Tibial nerve (tissue), 4 donors: ENCODE results near the gene FBP1. TPM values are rescaled to one million over a fixed set of nuclear protein-coding genes. Genes with fewer than 3 reads are reported as not detected.

ENCODE experiments used
- DNase-seq, 2 donors: peaks; one replicate each; pipeline ENCODE4 v3.0.0-alpha.2; 2019; ENCODE audit warnings: low spot score in 2 of 2
- H3K27ac ChIP-seq, 4 donors: fragments of 200-600 bp; sonication (generic) in 3 of 4; one replicate each; pipeline ENCODE4 v1.5.1; 2017 to 2019; ENCODE audit warnings: mild to moderate bottlenecking in 1 of 4
- H3K27me3 ChIP-seq, 2 donors: fragments of 200-600 bp; sonication (generic) in 1 of 2; one replicate each; pipeline versions ENCODE4 v1.5.1 to v1.6.0; 2017 to 2019
- H3K36me3 ChIP-seq, 3 donors: fragments of 200-600 bp; sonication (generic); one replicate each; pipeline ENCODE4 v1.5.1; 2018 to 2019
- H3K4me1 ChIP-seq, 4 donors: fragments of 200-600 bp; sonication (generic) in 3 of 4; one replicate each; pipeline ENCODE4 v1.5.1; 2017 to 2019
- H3K4me3 ChIP-seq, 4 donors: fragments of 200-600 bp; sonication (generic) in 3 of 4; one replicate each; pipeline ENCODE4 v1.5.1; 2017 to 2019; ENCODE audit warnings: mild to moderate bottlenecking in 1 of 4, moderate library complexity in 1 of 4
- H3K9me3 ChIP-seq, 4 donors: fragments of 200-600 bp; sonication (generic) in 3 of 4; one replicate each; pipeline ENCODE4 v1.5.1; 2017 to 2019
- CTCF ChIP-seq, 5 experiments: fragments of 200-600 bp in 3 of 5; fragments of 450-650 bp in 2 of 5; sonication (generic) in 3 of 5; IDR thresholded peaks; one replicate each; pipeline ENCODE4 v1.5.1; 2016 to 2019; ENCODE audit warnings: antibody characterized with exemption in 5 of 5, mild to moderate bottlenecking in 3 of 5, moderate library complexity in 2 of 5
- EP300 ChIP-seq, 2 donors: sonication (generic); formaldehyde crosslinking; IDR thresholded peaks; one replicate each; pipeline ENCODE4 v1.6.1; 2017; ENCODE audit warnings: antibody characterized with exemption in 2 of 2, mild to moderate bottlenecking in 1 of 2
- POLR2A ChIP-seq, 2 donors: fragments of 450-650 bp; IDR thresholded peaks; one replicate each; pipeline ENCODE4 v1.6.1; 2017; ENCODE audit warnings: antibody characterized with exemption in 2 of 2, mild to moderate bottlenecking in 2 of 2, moderate library complexity in 2 of 2
- WGBS, 2 donors: methylation state at CpG; one replicate each; pipeline ENCODE4 v1.1.5; 2018; 5-methylcytosine and 5-hydroxymethylcytosine counted together
- total RNA-seq, 4 donors: library from RNA; depleted of rRNA; stranded (reverse); fragments of >200 nt; gene quantifications; one replicate each; pipeline ENCODE4 v1.1.0, GENCODE V29; 2016

FBP1 gene
- total RNA-seq, 4 donors from 2014 or later: 4.8 to 8.6 (median 5.8) TPM

DNA sequence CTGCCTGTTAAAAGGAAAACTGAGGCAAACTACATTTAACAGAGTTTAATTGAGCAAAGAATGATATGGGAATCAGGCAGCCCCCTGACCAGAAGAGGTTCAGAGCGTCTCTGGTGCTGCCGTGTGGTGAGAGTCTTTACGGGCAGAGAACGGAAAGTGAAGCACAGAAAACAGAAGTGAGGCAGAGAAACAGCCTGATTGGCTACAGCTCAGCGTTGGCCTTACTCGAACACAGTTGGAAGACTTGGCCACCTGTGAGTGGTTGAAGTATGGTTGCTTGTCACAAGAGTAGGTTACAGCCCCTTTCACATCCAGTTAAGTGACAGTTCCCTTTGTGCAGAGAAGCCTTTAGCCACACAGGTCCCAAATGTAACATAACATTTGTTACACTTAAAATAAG lies 16.9 kb upstream of the FBP1 start:
- H3K9me3 ChIP-seq: no peaks in the 10 kb centered on the region
- H3K36me3 ChIP-seq: no peaks in the 10 kb centered on the region
- H3K4me3 ChIP-seq: peak overlapping the region in 2 of 4 donors; percentile 21 to 41
- peak overlapping the region in 1 of 4 donors; percentile 43 for H3K27ac ChIP-seq
- WGBS, 2 donors: 19 to 26% methylated on average over 6 of the region's 6 CpGs
- no peaks in the 10 kb centered on the region for H3K27me3 ChIP-seq
- DNase-seq: no peak
- peaks cover 0 to 10% (median 0%) of the 10 kb centered on the region in 4 donors for H3K4me1 ChIP-seq
- no peak for TF ChIP-seq POLR2A (IDR thresholded peaks at IDR 0.05)
- no peak for TF ChIP-seq EP300 (IDR thresholded peaks at IDR 0.05)

DNA sequence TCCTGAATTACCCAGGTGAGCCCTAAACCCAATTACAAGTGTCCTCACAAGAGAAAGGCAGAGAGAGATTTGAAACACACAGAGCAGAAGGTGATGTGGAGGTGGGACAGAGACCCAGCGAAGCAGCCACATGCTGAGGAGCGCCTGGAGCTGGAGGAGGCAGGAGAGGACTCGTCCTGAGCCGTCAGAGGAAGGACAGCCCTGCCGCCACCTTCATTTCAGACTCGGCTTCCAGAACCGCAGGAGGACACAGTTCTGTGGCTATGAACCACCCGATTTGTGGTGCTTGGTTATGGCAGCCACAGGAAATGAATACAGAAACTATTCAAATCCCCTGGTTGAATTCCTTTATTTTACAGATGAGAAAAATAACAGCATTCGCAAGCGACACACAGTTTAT lies 16.4 kb upstream of the FBP1 start:
- H3K27me3 ChIP-seq: no peaks in the 10 kb centered on the region
- peaks cover 0 to 10% (median 0%) of the 10 kb centered on the region in 4 donors for H3K4me1 ChIP-seq
- peak overlapping the region in 1 of 4 donors; percentile 43 for H3K27ac ChIP-seq
- DNase-seq: no peak
- TF ChIP-seq EP300 (IDR thresholded peaks at IDR 0.05) (no peak), POLR2A (IDR thresholded peaks at IDR 0.05) (no peak)
- peak overlapping the region in 2 of 4 donors; percentile 21 to 41 for H3K4me3 ChIP-seq
- WGBS, 2 donors: 65 to 73% methylated on average over 10 of the region's 10 CpGs
- H3K36me3 ChIP-seq: no peaks in the 10 kb centered on the region
- no peaks in the 10 kb centered on the region for H3K9me3 ChIP-seq

GRCh38 chr9:94654165-94654894 lies 15.0 kb upstream of the FBP1 start:
- no peaks in the 10 kb centered on the region for H3K36me3 ChIP-seq
- no peaks in the 10 kb centered on the region for H3K9me3 ChIP-seq
- WGBS, 2 donors: 71 to 81% methylated on average over 10 of the region's 10 CpGs
- no peak for DNase-seq
- peaks cover 0 to 14% (median 1%) of the 10 kb centered on the region in 4 donors for H3K4me1 ChIP-seq
- no peaks in the 10 kb centered on the region for H3K27me3 ChIP-seq
- H3K4me3 ChIP-seq: no peak overlapping the region
- TF ChIP-seq CTCF (IDR thresholded peaks at IDR 0.05) (no peak), EP300 (IDR thresholded peaks at IDR 0.05) (peak in 1 of 2 donors; percentile 44), POLR2A (IDR thresholded peaks at IDR 0.05) (no peak)
- no peak overlapping the region for H3K27ac ChIP-seq

GRCh38 chr9:94650949-94651348 lies 11.6 kb upstream of the FBP1 start:
- H3K9me3 ChIP-seq: no peaks in the 10 kb centered on the region
- no peaks in the 10 kb centered on the region for H3K27me3 ChIP-seq
- no peak for DNase-seq
- no peak for TF ChIP-seq POLR2A (IDR thresholded peaks at IDR 0.05)
- no peak for TF ChIP-seq EP300 (IDR thresholded peaks at IDR 0.05)
- TF ChIP-seq CTCF (IDR thresholded peaks at IDR 0.05): no peak
- H3K4me1 ChIP-seq: peaks cover 0 to 19% (median 1%) of the 10 kb centered on the region in 4 donors
- H3K27ac ChIP-seq: no peak overlapping the region
- no peaks in the 10 kb centered on the region for H3K36me3 ChIP-seq
- H3K4me3 ChIP-seq: no peak overlapping the region
- WGBS, 2 donors: 96 to 98% methylated on average over 4 of the region's 4 CpGs

DNA sequence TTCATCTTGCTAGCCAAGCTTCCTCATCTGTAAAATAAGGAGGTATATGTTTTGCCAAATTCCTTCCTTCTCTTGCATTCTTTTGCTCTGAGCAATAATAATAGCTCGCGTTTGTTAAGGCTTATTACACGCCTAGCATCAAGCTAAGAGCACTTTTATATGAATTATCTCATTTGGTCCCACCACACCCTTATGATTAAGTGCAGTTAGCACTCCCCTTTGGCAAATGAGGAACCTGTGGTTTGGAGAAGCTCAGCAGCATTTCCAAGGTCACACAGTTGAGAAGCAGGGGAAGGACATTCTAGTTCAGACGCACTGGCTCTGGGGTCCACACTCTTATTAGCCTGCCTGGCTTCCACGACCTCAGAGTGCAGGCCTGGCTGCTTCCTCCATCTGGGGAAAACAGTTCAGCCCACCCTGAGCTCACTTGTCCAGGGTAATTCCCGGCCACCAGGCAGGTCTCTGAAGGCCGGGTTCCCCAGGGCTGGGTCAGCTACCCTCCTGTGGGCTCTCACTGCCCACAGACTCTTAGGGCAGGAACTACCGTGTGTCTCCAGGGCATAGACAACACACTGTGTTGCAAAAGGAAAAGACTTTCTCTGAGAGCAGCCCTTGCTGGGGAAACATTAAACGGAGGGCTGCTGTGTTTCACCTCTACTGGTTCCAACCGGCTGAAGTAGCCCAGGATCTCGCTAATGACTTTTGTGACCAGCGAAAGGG lies 9.9 kb upstream of the FBP1 start:
- Histone ChIP-seq H3K27ac (peak overlapping the region in 2 of 4 donors; percentile 21 to 26), H3K27me3 (no peaks in the 10 kb centered on the region)
- 44 to 59% methylated on average over 12 of the region's 12 CpGs for WGBS, 2 donors

DNA sequence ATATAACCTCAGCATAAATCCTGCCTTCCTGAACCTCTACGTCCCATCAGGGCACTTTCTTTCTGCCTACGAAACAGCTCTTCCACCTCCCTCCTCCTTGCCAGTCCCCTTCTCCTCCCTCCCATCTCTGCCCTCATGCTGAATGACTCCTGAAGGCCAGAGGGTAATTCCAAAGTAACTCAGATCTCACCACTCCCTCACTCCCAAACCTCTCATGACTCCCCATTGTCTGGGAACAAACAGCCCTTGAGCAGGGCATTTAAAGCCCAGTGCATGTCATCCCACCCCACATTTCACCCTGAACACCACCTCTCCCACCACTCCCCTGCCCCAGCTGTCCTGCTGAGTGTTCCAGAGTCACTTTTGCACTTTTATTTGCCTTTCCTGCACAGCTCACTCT lies 8.9 kb upstream of the FBP1 start:
- Histone ChIP-seq H3K4me1 (peaks cover 0 to 23% (median 1%) of the 10 kb centered on the region in 4 donors), H3K27ac (no peak overlapping the region), H3K27me3 (no peaks in the 10 kb centered on the region), H3K9me3 (no peaks in the 10 kb centered on the region), H3K4me3 (no peak overlapping the region), H3K36me3 (no peaks in the 10 kb centered on the region)
- WGBS, 2 donors: 92% methylated on average over 2 of the region's 2 CpGs
- TF ChIP-seq EP300 (IDR thresholded peaks at IDR 0.05): no peak
- no peak for TF ChIP-seq CTCF (IDR thresholded peaks at IDR 0.05)
- no peak for TF ChIP-seq POLR2A (IDR thresholded peaks at IDR 0.05)
- DNase-seq: no peak

More for the DNA sequence above, 9.9 kb upstream of the FBP1 start:
- Histone ChIP-seq H3K9me3 (no peaks in the 10 kb centered on the region), H3K4me3 (no peak overlapping the region), H3K36me3 (no peaks in the 10 kb centered on the region), H3K4me1 (peaks cover 0 to 22% (median 1%) of the 10 kb centered on the region in 4 donors)
- DNase-seq: peak in 1 of 2 donors; percentile 25
- TF ChIP-seq POLR2A (IDR thresholded peaks at IDR 0.05) (no peak), EP300 (IDR thresholded peaks at IDR 0.05) (peak in 1 of 2 donors; percentile 21)
